HG02981 (cell line): ENCODE results near the gene SLC6A3.

ENCODE experiments used
- ATAC-seq: cut with Tn5 transposase; IDR thresholded peaks from one replicate; pipeline ENCODE4 v1.9.1; 2021; ENCODE audit warnings: mild to moderate bottlenecking, moderate library complexity; ENCODE audit not compliant: unreplicated experiment

SLC6A3 gene

GRCh38 chr5:1409381-1410110 lies 35.7 kb downstream of the SLC6A3 start:
- no peak for ATAC-seq

- no peak for ATAC-seq
Measured at GRCh38 chr5:1406681-1407640, 38.3 kb downstream of the SLC6A3 start.

- ATAC-seq = no peak
Measured at GRCh38 chr5:1405539-1406530, 39.4 kb downstream of the SLC6A3 start.

GRCh38 chr5:1405121-1405520 lies 40.1 kb downstream of the SLC6A3 start:
- ATAC-seq = no peak

GRCh38 chr5:1404062-1404461 lies 41.2 kb downstream of the SLC6A3 start:
- ATAC-seq = no peak

- no peak for ATAC-seq
Measured at GRCh38 chr5:1402611-1403255, 42.5 kb downstream of the SLC6A3 start.

- no peak for ATAC-seq
Measured at GRCh38 chr5:1401536-1402138, 43.6 kb downstream of the SLC6A3 start.

GRCh38 chr5:1400936-1401335 lies 44.3 kb downstream of the SLC6A3 start:
- no peak for ATAC-seq

GRCh38 chr5:1400211-1400855 lies 44.9 kb downstream of the SLC6A3 start:
- no peak for ATAC-seq

GRCh38 chr5:1399737-1400136 lies 45.5 kb downstream of the SLC6A3 start:
- no peak for ATAC-seq

GRCh38 chr5:1396293-1396816 lies 48.9 kb downstream of the SLC6A3 start:
- ATAC-seq = no peak

- no peak for ATAC-seq
Measured at GRCh38 chr5:1394881-1395860, 50.1 kb downstream of the SLC6A3 start.

- no peak for ATAC-seq
Measured at GRCh38 chr5:1393571-1394501, 51.4 kb downstream of the SLC6A3 start.

- ATAC-seq = no peak
Measured at GRCh38 chr5:1392801-1393565, 52.3 kb downstream of the SLC6A3 start.

- ATAC-seq = no peak
Measured at GRCh38 chr5:1392261-1392660, 53.0 kb downstream of the SLC6A3 start.

GRCh38 chr5:1391691-1392090 lies 53.5 kb downstream of the SLC6A3 start:
- no peak for ATAC-seq
